Measurements from ENCODE around the gene ADAM22.

GRCh38 chr7:88111140-88111743, 177.2 kb downstream of the ADAM22 start:
- TF ChIP-seq EZH2 (IDR thresholded peaks at IDR 0.05) (no peak), POLR2AphosphoS5 (IDR thresholded peaks at IDR 0.05; ENCODE audit: borderline replicate concordance, low read depth, low read length) (no peak), FOXP2 (optimal IDR thresholded peaks at IDR 0.05; ENCODE audit: control extremely low read depth, extremely low read length, insufficient read depth) (no peak)
